ENCODE data around the gene CEP41.

Gene CEP41

GRCh38 chr7:130367836-130368746, 72.7 kb downstream of the CEP41 start:
- no peak for DNase-seq

GRCh38 chr7:130367088-130367755, 73.6 kb downstream of the CEP41 start:
- no peak for DNase-seq

- DNase-seq, result no peak
Observed at GRCh38 chr7:130366564-130366963, 74.3 kb downstream of the CEP41 start.

- DNase-seq, result peak in 1 of 2 donors; percentile 22
Observed at GRCh38 chr7:130365511-130366441, 75.0 kb downstream of the CEP41 start.

- DNase-seq, result no peak
Observed at GRCh38 chr7:130365088-130365487, 75.7 kb downstream of the CEP41 start.

- DNase-seq, result no peak
Observed at GRCh38 chr7:130364451-130364850, 76.4 kb downstream of the CEP41 start.

- peak; percentile 39 to 58 for DNase-seq
Observed at GRCh38 chr7:130363026-130363847, 77.6 kb downstream of the CEP41 start.

GRCh38 chr7:130362251-130362816, 78.5 kb downstream of the CEP41 start:
- no peak for DNase-seq

GRCh38 chr7:130361681-130362080, 79.1 kb downstream of the CEP41 start:
- DNase-seq, result no peak

- DNase-seq, result no peak
Observed at GRCh38 chr7:130360518-130360917, 80.3 kb downstream of the CEP41 start.

- DNase-seq, result no peak
Observed at GRCh38 chr7:130359276-130359857, 81.4 kb downstream of the CEP41 start.

GRCh38 chr7:130358471-130358870, 82.3 kb downstream of the CEP41 start:
- DNase-seq, result no peak

- no peak for DNase-seq
Observed at GRCh38 chr7:130356876-130357611, 83.8 kb downstream of the CEP41 start.

- DNase-seq, result no peak
Observed at GRCh38 chr7:130356121-130356875, 84.5 kb downstream of the CEP41 start.

- DNase-seq, result no peak
Observed at GRCh38 chr7:130353196-130353595, 87.6 kb downstream of the CEP41 start.

GRCh38 chr7:130352194-130353074, 88.4 kb downstream of the CEP41 start:
- DNase-seq, result no peak

GRCh38 chr7:130351791-130352090, 89.1 kb downstream of the CEP41 start:
- DNase-seq, result no peak

GRCh38 chr7:130350945-130351790, 89.6 kb downstream of the CEP41 start:
- no peak for DNase-seq
